Vagina (tissue), 2 donors: ENCODE data around the gene RGMB. TPM values are rescaled to one million over a fixed set of nuclear protein-coding genes. Genes with fewer than 3 reads are reported as not detected.

Experiments
- DNase-seq, 2 donors: peaks; one replicate each; pipeline ENCODE4 v3.0.0-alpha.2; 2017; ENCODE audit errors: extremely low spot score in 2 of 2
- H3K27ac ChIP-seq: fragments of 200-600 bp; sonication (generic); one replicate; pipeline ENCODE4 v1.5.1; 2019
- H3K27me3 ChIP-seq: fragments of 200-600 bp; sonication (generic); one replicate; pipeline ENCODE4 v1.5.1; 2019
- H3K36me3 ChIP-seq, 2 donors: fragments of 200-600 bp; sonication (generic); one replicate each; pipeline ENCODE4 v1.5.1; 2017 to 2019
- H3K4me1 ChIP-seq: fragments of 200-600 bp; sonication (generic); one replicate; pipeline ENCODE4 v1.5.1; 2019
- H3K4me3 ChIP-seq, 2 donors: fragments of 200-600 bp; sonication (generic); 1 replicate in 1 of 2; 2 replicates in 1 of 2; pipeline ENCODE4 v1.5.1; 2016 to 2019
- H3K9me3 ChIP-seq: fragments of 200-600 bp; sonication (generic); one replicate; pipeline ENCODE4 v1.5.1; 2019
- CTCF ChIP-seq, 3 experiments: fragments of 450-650 bp in 2 of 3; fragments of 200-600 bp in 1 of 3; sonication (generic) in 1 of 3; IDR thresholded peaks; one replicate each; pipeline ENCODE4 v1.5.1; 2017 to 2019; ENCODE audit warnings: antibody characterized with exemption in 3 of 3, mild to moderate bottlenecking in 2 of 3, moderate library complexity in 2 of 3
- POLR2A ChIP-seq, 2 donors: fragments of 450-650 bp; IDR thresholded peaks; one replicate each; pipeline ENCODE4 v1.6.1; 2017; ENCODE audit warnings: antibody characterized with exemption in 2 of 2, mild to moderate bottlenecking in 2 of 2, moderate library complexity in 2 of 2
- POLR2AphosphoS5 ChIP-seq, 2 donors: sonication (generic); formaldehyde crosslinking; IDR thresholded peaks; one replicate each; pipeline ENCODE4 v1.9.0; 2017; ENCODE audit warnings: antibody characterized with exemption in 2 of 2, mild to moderate bottlenecking in 2 of 2, low read depth in 1 of 2; ENCODE audit not compliant: insufficient read depth in 1 of 2
- intact Hi-C: fragments of 100-400 bp; cut with DNase I; formaldehyde crosslinking; loops from one replicate; pipeline ENCODE4 v1.15.1; 2023
- total RNA-seq: library from RNA; depleted of rRNA; stranded (reverse); fragments of >200 nt; gene quantifications from one replicate; pipeline ENCODE4 v1.2.3, GENCODE V29; 2016

RGMB gene
- total RNA-seq, 1 donor from 2014 or later, result 39.0 TPM

- TF ChIP-seq CTCF (IDR thresholded peaks at IDR 0.05) (peak in 2 of 3 experiments; percentile 43 to 63), POLR2AphosphoS5 (IDR thresholded peaks at IDR 0.05; ENCODE audit: insufficient read depth in 1 of 2, low read depth in 1 of 2) (no peak)
These were observed 22.9 kb downstream of the RGMB start for GRCh38 chr5:98796197-98796972.

GRCh38 chr5:98798371-98798770, 24.9 kb downstream of the RGMB start:
- intact Hi-C loops, result no loop called here
- Histone ChIP-seq H3K4me1 (no peaks in the 10 kb centered on the region), H3K27ac (no peak overlapping the region), H3K27me3 (no peaks in the 10 kb centered on the region), H3K4me3 (no peak overlapping the region), H3K36me3 (no peaks in the 10 kb centered on the region), H3K9me3 (no peaks in the 10 kb centered on the region)
- TF ChIP-seq POLR2AphosphoS5 (IDR thresholded peaks at IDR 0.05; ENCODE audit: insufficient read depth in 1 of 2, low read depth in 1 of 2) (no peak), CTCF (IDR thresholded peaks at IDR 0.05) (no peak), POLR2A (IDR thresholded peaks at IDR 0.05) (no peak)
- no peak for DNase-seq

More at GRCh38 chr5:98796197-98796972, 22.9 kb downstream of the RGMB start:
- Histone ChIP-seq H3K9me3 (no peaks in the 10 kb centered on the region), H3K4me1 (no peaks in the 10 kb centered on the region), H3K27me3 (no peaks in the 10 kb centered on the region), H3K27ac (no peak overlapping the region), H3K4me3 (no peak overlapping the region), H3K36me3 (no peaks in the 10 kb centered on the region)
- intact Hi-C loops, result no loop called here
- DNase-seq, result no peak

GRCh38 chr5:98798847-98799246, 25.4 kb downstream of the RGMB start:
- H3K9me3 ChIP-seq, result no peaks in the 10 kb centered on the region
- H3K27ac ChIP-seq, result no peak overlapping the region
- intact Hi-C loops, result no loop called here
- TF ChIP-seq POLR2A (IDR thresholded peaks at IDR 0.05) (no peak), CTCF (IDR thresholded peaks at IDR 0.05) (no peak), POLR2AphosphoS5 (IDR thresholded peaks at IDR 0.05; ENCODE audit: insufficient read depth in 1 of 2, low read depth in 1 of 2) (no peak)
- no peak for DNase-seq
- no peaks in the 10 kb centered on the region for H3K4me1 ChIP-seq
- H3K4me3 ChIP-seq, result no peak overlapping the region
- no peaks in the 10 kb centered on the region for H3K36me3 ChIP-seq
- H3K27me3 ChIP-seq, result no peaks in the 10 kb centered on the region

GRCh38 chr5:98804066-98804465, 30.6 kb downstream of the RGMB start:
- H3K4me1 ChIP-seq, result no peaks in the 10 kb centered on the region
- TF ChIP-seq CTCF (IDR thresholded peaks at IDR 0.05) (no peak), POLR2A (IDR thresholded peaks at IDR 0.05) (no peak), POLR2AphosphoS5 (IDR thresholded peaks at IDR 0.05; ENCODE audit: insufficient read depth in 1 of 2, low read depth in 1 of 2) (no peak)
- H3K27ac ChIP-seq, result no peak overlapping the region
- intact Hi-C loops, result no loop called here
- peaks cover 9% of the 10 kb centered on the region for H3K9me3 ChIP-seq
- no peaks in the 10 kb centered on the region for H3K36me3 ChIP-seq
- no peak for DNase-seq
- H3K4me3 ChIP-seq, result no peak overlapping the region
- H3K27me3 ChIP-seq, result no peaks in the 10 kb centered on the region

GRCh38 chr5:98805070-98805469, 31.6 kb downstream of the RGMB start:
- Histone ChIP-seq H3K27ac (no peak overlapping the region), H3K36me3 (no peaks in the 10 kb centered on the region), H3K4me3 (no peak overlapping the region), H3K9me3 (peaks cover 9% of the 10 kb centered on the region), H3K27me3 (no peaks in the 10 kb centered on the region), H3K4me1 (no peaks in the 10 kb centered on the region)
- TF ChIP-seq POLR2A (IDR thresholded peaks at IDR 0.05) (no peak), POLR2AphosphoS5 (IDR thresholded peaks at IDR 0.05; ENCODE audit: insufficient read depth in 1 of 2, low read depth in 1 of 2) (no peak), CTCF (IDR thresholded peaks at IDR 0.05) (no peak)
- intact Hi-C loops, result no loop called here
- DNase-seq, result no peak
